Gastrocnemius medialis (tissue), 4 donors: ENCODE results near the gene DENND4B. TPM values are rescaled to one million over a fixed set of nuclear protein-coding genes. Genes with fewer than 3 reads are reported as not detected.

Experiments used
- ATAC-seq, 2 donors: fragments of 150-250 bp; one replicate each; pipeline ENCODE4 v1.9.1; 2016
- DNase-seq, 2 donors: peaks; one replicate each; pipeline ENCODE4 v3.0.0-alpha.2; 2019
- H3K27ac ChIP-seq, 4 donors: fragments of 200-600 bp; sonication (generic); 1 replicate in 1 of 4; 2 replicates in 3 of 4; pipeline ENCODE4 v1.5.1; 2016 to 2018; ENCODE audit warnings: mild to moderate bottlenecking in 2 of 4, moderate library complexity in 1 of 4
- H3K27me3 ChIP-seq, 3 donors: fragments of 200-600 bp; sonication (generic) in 2 of 3; 1 replicate in 1 of 3; 2 replicates in 2 of 3; pipeline versions ENCODE4 v1.5.1 to v1.6.0; 2016 to 2019; ENCODE audit warnings: mild to moderate bottlenecking in 1 of 3, moderate library complexity in 1 of 3
- H3K36me3 ChIP-seq, 2 donors: fragments of 200-600 bp; sonication (generic) in 1 of 2; one replicate each; pipeline ENCODE4 v1.5.1; 2017 to 2018
- H3K4me1 ChIP-seq, 2 donors: fragments of 200-600 bp; sonication (generic) in 1 of 2; one replicate each; pipeline ENCODE4 v1.5.1; 2016 to 2017; ENCODE audit warnings: mild to moderate bottlenecking in 2 of 2
- H3K4me3 ChIP-seq, 4 donors: fragments of 200-600 bp; sonication (generic) in 3 of 4; 1 replicate in 1 of 4; 2 replicates in 3 of 4; pipeline ENCODE4 v1.5.1; 2016 to 2019; ENCODE audit warnings: mild to moderate bottlenecking in 2 of 4
- H3K9me3 ChIP-seq, 3 donors: fragments of 200-600 bp; sonication (generic) in 2 of 3; 1 replicate in 1 of 3; 2 replicates in 2 of 3; pipeline ENCODE4 v1.5.1; 2016 to 2019
- POLR2A ChIP-seq, 2 donors: fragments of 450-650 bp; IDR thresholded peaks; one replicate each; pipeline ENCODE4 v1.6.1; 2017; ENCODE audit warnings: antibody characterized with exemption in 2 of 2, mild to moderate bottlenecking in 2 of 2, moderate library complexity in 2 of 2
- in situ Hi-C, 4 donors: fragments of 200-750 bp; cut with MboI; loops; one replicate each; pipeline versions ENCODE4 v1.15.0 to v1.8.0; 2017; ENCODE audit warnings: low sequenced_read_pairs in 4 of 4
- intact Hi-C: fragments of 100-400 bp; cut with DNase I; formaldehyde crosslinking; loops from one replicate; pipeline ENCODE4 v1.15.1; 2023; ENCODE audit warnings: low total_unique reads
- total RNA-seq, 4 donors: library from RNA; depleted of rRNA; stranded (reverse); fragments of >200 nt; gene quantifications; one replicate each; pipeline versions ENCODE4 v1.1.0 to v1.2.3, GENCODE V29; 2016
- TF ChIP-seq, protein P1 (sequence below), 5 experiments: fragments of 450-650 bp in 3 of 5; fragments of 200-600 bp in 2 of 5; sonication (generic) in 2 of 5; IDR thresholded peaks in 4 of 5; conservative IDR thresholded peaks in 1 of 5; 1 replicate in 4 of 5; 2 replicates in 1 of 5; pipeline ENCODE4 v1.5.1; 2016 to 2019; ENCODE audit warnings: antibody characterized with exemption in 5 of 5, mild to moderate bottlenecking in 3 of 5, moderate library complexity in 3 of 5

The DENND4B gene
- total RNA-seq, 4 donors from 2014 or later: 38.0 to 45.8 (median 40.1) TPM

- in situ Hi-C loops: no loop called here
Measured at GRCh38 chr1:153886127-153886526, 60.4 kb downstream of the DENND4B start.

DNA sequence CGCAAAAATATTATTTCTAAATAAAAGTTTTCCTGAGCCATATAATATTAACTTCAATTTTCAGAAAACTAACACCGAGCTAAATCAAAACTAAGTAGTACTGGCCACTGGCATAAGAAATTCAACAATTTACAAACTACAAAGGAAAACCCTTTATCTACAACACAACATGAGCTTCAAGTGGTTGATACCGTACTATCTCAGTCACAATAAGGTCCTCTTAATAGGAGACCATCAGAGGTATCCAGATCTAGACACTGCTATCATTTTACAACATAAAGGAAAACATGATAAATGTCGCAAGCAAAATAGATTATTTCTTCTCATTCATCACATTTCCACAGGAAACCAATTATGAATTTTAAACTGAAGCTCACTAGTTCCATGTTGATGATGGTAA is 63.3 kb downstream of the DENND4B start:
- H3K27ac ChIP-seq: no peak overlapping the region
- no peaks in the 10 kb centered on the region for H3K27me3 ChIP-seq
- H3K36me3 ChIP-seq: no peaks in the 10 kb centered on the region
- ATAC-seq: no peak
- no peak for DNase-seq
- intact Hi-C loops: no loop called here
- TF ChIP-seq, protein P1, sequence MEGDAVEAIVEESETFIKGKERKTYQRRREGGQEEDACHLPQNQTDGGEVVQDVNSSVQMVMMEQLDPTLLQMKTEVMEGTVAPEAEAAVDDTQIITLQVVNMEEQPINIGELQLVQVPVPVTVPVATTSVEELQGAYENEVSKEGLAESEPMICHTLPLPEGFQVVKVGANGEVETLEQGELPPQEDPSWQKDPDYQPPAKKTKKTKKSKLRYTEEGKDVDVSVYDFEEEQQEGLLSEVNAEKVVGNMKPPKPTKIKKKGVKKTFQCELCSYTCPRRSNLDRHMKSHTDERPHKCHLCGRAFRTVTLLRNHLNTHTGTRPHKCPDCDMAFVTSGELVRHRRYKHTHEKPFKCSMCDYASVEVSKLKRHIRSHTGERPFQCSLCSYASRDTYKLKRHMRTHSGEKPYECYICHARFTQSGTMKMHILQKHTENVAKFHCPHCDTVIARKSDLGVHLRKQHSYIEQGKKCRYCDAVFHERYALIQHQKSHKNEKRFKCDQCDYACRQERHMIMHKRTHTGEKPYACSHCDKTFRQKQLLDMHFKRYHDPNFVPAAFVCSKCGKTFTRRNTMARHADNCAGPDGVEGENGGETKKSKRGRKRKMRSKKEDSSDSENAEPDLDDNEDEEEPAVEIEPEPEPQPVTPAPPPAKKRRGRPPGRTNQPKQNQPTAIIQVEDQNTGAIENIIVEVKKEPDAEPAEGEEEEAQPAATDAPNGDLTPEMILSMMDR (IDR thresholded peaks at IDR 0.05 in 4 of 5, conservative IDR thresholded peaks at IDR 0.05 in 1 of 5): no peak
- H3K4me1 ChIP-seq: peaks cover 56 to 66% of the 10 kb centered on the region in 2 donors
- H3K9me3 ChIP-seq: no peaks in the 10 kb centered on the region
- H3K4me3 ChIP-seq: no peak overlapping the region
- in situ Hi-C loops: no loop called here

More at GRCh38 chr1:153886127-153886526, 60.4 kb downstream of the DENND4B start:
- Histone ChIP-seq H3K4me3 (no peak overlapping the region), H3K9me3 (no peaks in the 10 kb centered on the region), H3K36me3 (no peaks in the 10 kb centered on the region), H3K27me3 (no peaks in the 10 kb centered on the region), H3K4me1 (peaks cover 38 to 49% of the 10 kb centered on the region in 2 donors), H3K27ac (no peak overlapping the region)
- intact Hi-C loops: no loop called here
- DNase-seq (no peak), ATAC-seq (no peak)
- TF ChIP-seq, protein P1 (IDR thresholded peaks at IDR 0.05 in 4 of 5, conservative IDR thresholded peaks at IDR 0.05 in 1 of 5): no peak
- TF ChIP-seq POLR2A (IDR thresholded peaks at IDR 0.05): no peak

- in situ Hi-C loops: no loop called here
- H3K4me3 ChIP-seq: no peak overlapping the region
- DNase-seq: no peak
- intact Hi-C loops: no loop called here
- ATAC-seq: no peak
- peaks cover 54 to 58% of the 10 kb centered on the region in 2 donors for H3K4me1 ChIP-seq
- peak overlapping the region in 3 of 4 donors; percentile 24 to 79 (median 67) for H3K27ac ChIP-seq
- no peaks in the 10 kb centered on the region for H3K27me3 ChIP-seq
- H3K36me3 ChIP-seq: no peaks in the 10 kb centered on the region
- H3K9me3 ChIP-seq: no peaks in the 10 kb centered on the region
- no peak for TF ChIP-seq POLR2A (IDR thresholded peaks at IDR 0.05)
- TF ChIP-seq, protein P1 (IDR thresholded peaks at IDR 0.05 in 4 of 5, conservative IDR thresholded peaks at IDR 0.05 in 1 of 5): no peak
Measured at GRCh38 chr1:153882296-153882912, 64.1 kb downstream of the DENND4B start.

- Histone ChIP-seq H3K27me3 (no peaks in the 10 kb centered on the region), H3K9me3 (no peaks in the 10 kb centered on the region), H3K4me3 (no peak overlapping the region), H3K36me3 (no peaks in the 10 kb centered on the region), H3K4me1 (peaks cover 50 to 52% of the 10 kb centered on the region in 2 donors), H3K27ac (peak overlapping the region in 3 of 4 donors; percentile 67 to 79 (median 67))
- no peak for ATAC-seq
- intact Hi-C loops (no loop called here), in situ Hi-C loops (no loop called here)
- no peak for TF ChIP-seq POLR2A (IDR thresholded peaks at IDR 0.05)
- TF ChIP-seq, protein P1 (IDR thresholded peaks at IDR 0.05 in 4 of 5, conservative IDR thresholded peaks at IDR 0.05 in 1 of 5): no peak
- DNase-seq: no peak
Measured at GRCh38 chr1:153881751-153882150, 64.8 kb downstream of the DENND4B start.
